Hepatocyte (in vitro differentiated cells): ENCODE measurements around the gene CAV3. TPM values are rescaled to one million over a fixed set of nuclear protein-coding genes. Genes with fewer than 3 reads are reported as not detected.

ENCODE experiments used
- DNase-seq: peaks from one replicate; pipeline ENCODE4 v3.0.0-alpha.2; 2016; ENCODE audit warnings: low spot score
- H2AFZ ChIP-seq: fragments of 200-600 bp; sonication (generic); 2 replicates; pipeline ENCODE4 v1.6.0; 2016; ENCODE audit warnings: antibody characterized with exemption, mild to moderate bottlenecking
- H3K27ac ChIP-seq: fragments of 200-600 bp; sonication (generic); 2 replicates; pipeline ENCODE4 v1.5.1; 2016; ENCODE audit warnings: mild to moderate bottlenecking
- H3K27me3 ChIP-seq: fragments of 200-600 bp; sonication (generic); 2 replicates; pipeline ENCODE4 v1.6.1; 2016
- H3K36me3 ChIP-seq: fragments of 200-600 bp; sonication (generic); replicated peaks from 2 replicates; pipeline ENCODE4 v1.5.1; 2016; ENCODE audit warnings: low read depth; ENCODE audit not compliant: insufficient read depth
- H3K4me1 ChIP-seq: fragments of 200-600 bp; sonication (generic); 2 replicates; pipeline ENCODE4 v1.5.1; 2016; ENCODE audit warnings: mild to moderate bottlenecking, moderate library complexity; ENCODE audit not compliant: insufficient read depth
- H3K4me2 ChIP-seq: fragments of 200-600 bp; sonication (generic); 2 replicates; pipeline ENCODE4 v1.6.0; 2016
- H3K4me3 ChIP-seq: fragments of 200-600 bp; sonication (generic); 2 replicates; pipeline ENCODE4 v1.5.1; 2016; ENCODE audit warnings: mild to moderate bottlenecking
- H3K79me2 ChIP-seq: fragments of 200-600 bp; sonication (generic); 2 replicates; pipeline ENCODE4 v1.6.0; 2017; ENCODE audit warnings: mild to moderate bottlenecking
- H3K9me2 ChIP-seq: fragments of 200-600 bp; sonication (generic); replicated peaks from 2 replicates; pipeline ENCODE4 v1.6.0; 2017; ENCODE audit warnings: mild to moderate bottlenecking; ENCODE audit not compliant: insufficient read depth
- H3K9me3 ChIP-seq: fragments of 200-600 bp; sonication (generic); 2 replicates; pipeline ENCODE4 v1.5.1; 2016; ENCODE audit warnings: low read depth, mild to moderate bottlenecking
- H4K20me1 ChIP-seq: fragments of 200-600 bp; sonication (generic); 2 replicates; pipeline ENCODE4 v1.6.0; 2016; ENCODE audit warnings: mild to moderate bottlenecking; ENCODE audit not compliant: insufficient read depth, poor library complexity, severe bottlenecking
- CTCF ChIP-seq: fragments of 200-600 bp; sonication (generic); IDR thresholded peaks from 2 replicates; pipeline ENCODE4 v1.5.1; 2016; ENCODE audit warnings: antibody characterized with exemption, mild to moderate bottlenecking; ENCODE audit not compliant: poor library complexity
- EZH2 ChIP-seq: fragments of 200-600 bp; sonication (generic); IDR thresholded peaks from 2 replicates; pipeline ENCODE4 v1.6.1; 2016; ENCODE audit warnings: antibody characterized with exemption, mild to moderate bottlenecking, borderline replicate concordance
- EZH2phosphoT487 ChIP-seq: fragments of 200-600 bp; sonication (generic); IDR thresholded peaks from one replicate; pipeline ENCODE4 v1.6.1; 2018; ENCODE audit warnings: antibody characterized with exemption, mild to moderate bottlenecking, low read depth, moderate library complexity; ENCODE audit not compliant: unreplicated experiment, severe bottlenecking
- WGBS: methylation state at CpG from one replicate; pipeline ENCODE4 v1.1.6; 2016; ENCODE audit warnings: low lambda C conversion rate; ENCODE audit errors: missing lambda C conversion rate; 5-methylcytosine and 5-hydroxymethylcytosine counted together
- polyA plus RNA-seq: library from polyadenylated mRNA; unstranded; fragments of >200 nt; fragmentation: Nextera tagmentation; extraction: Ambion mirVana; gene quantifications from 2 replicates; pipeline ENCODE4 v1.2.1, GENCODE V29; 2016
- total RNA-seq: library from RNA; depleted of rRNA; stranded (reverse); fragments of >200 nt; gene quantifications from 2 replicates; pipeline ENCODE4 v1.2.3, GENCODE V29; 2014

The CAV3 gene
- total and polyA plus RNA-seq, 2 experiments from 2014 or later = not detected

GRCh38 chr3:8767667-8768363 is 34.2 kb downstream of the CAV3 start:
- peak; percentile 31 for DNase-seq
- TF ChIP-seq EZH2 = no peak
- TF ChIP-seq CTCF = peak; percentile 12
- peak overlapping the region; percentile 89 for H3K4me2 ChIP-seq
- no peak overlapping the region for H3K4me3 ChIP-seq
- WGBS = 65% methylated on average over 71 of the region's 74 CpGs
- peaks cover 4% of the 10 kb centered on the region for H3K4me1 ChIP-seq
- no peaks in the 10 kb centered on the region for H3K79me2 ChIP-seq
- H3K27ac ChIP-seq = no peak overlapping the region
- H3K9me2 ChIP-seq = no peaks in the 10 kb centered on the region
- H2AFZ ChIP-seq = no peak overlapping the region
- no peaks in the 10 kb centered on the region for H3K9me3 ChIP-seq
- H4K20me1 ChIP-seq = no peaks in the 10 kb centered on the region
- peaks cover 18% of the 10 kb centered on the region for H3K27me3 ChIP-seq
- no peaks in the 10 kb centered on the region for H3K36me3 ChIP-seq

GRCh38 chr3:8768364-8769087 is 34.9 kb downstream of the CAV3 start:
- H2AFZ ChIP-seq = no peak overlapping the region
- H3K4me2 ChIP-seq = peak overlapping the region; percentile 89
- no peaks in the 10 kb centered on the region for H3K79me2 ChIP-seq
- H3K4me1 ChIP-seq = peaks cover 4% of the 10 kb centered on the region
- no peaks in the 10 kb centered on the region for H4K20me1 ChIP-seq
- no peaks in the 10 kb centered on the region for H3K9me3 ChIP-seq
- H3K4me3 ChIP-seq = no peak overlapping the region
- TF ChIP-seq EZH2phosphoT487 = no peak
- TF ChIP-seq CTCF = no peak
- TF ChIP-seq EZH2 = no peak
- no peak overlapping the region for H3K27ac ChIP-seq
- H3K9me2 ChIP-seq = no peaks in the 10 kb centered on the region
- peaks cover 18% of the 10 kb centered on the region for H3K27me3 ChIP-seq
- H3K36me3 ChIP-seq = no peaks in the 10 kb centered on the region
- WGBS = 53% methylated on average over 36 of the region's 36 CpGs
- DNase-seq = no peak

GRCh38 chr3:8769088-8769822 is 35.7 kb downstream of the CAV3 start, which contains the start of gene OXTR:
TSS of gene OXTR (minus strand) at chr3:8769613. CDS start at chr3:8768187, 1,426 bp downstream.
- 12% methylated on average over 53 of the region's 53 CpGs for WGBS
- no peak for TF ChIP-seq EZH2
- peak; percentile 98 for TF ChIP-seq CTCF
- Histone ChIP-seq H2AFZ (peak within 1 kb of the TSS; percentile 69), H4K20me1 (no peaks in the 10 kb centered on the region), H3K4me2 (peak within 1 kb of the TSS; percentile 89), H3K9me2 (no peaks in the 10 kb centered on the region), H3K4me3 (peak within 1 kb of the TSS; percentile 25), H3K27ac (no peak within 1 kb of the TSS), H3K4me1 (peaks cover 4% of the 10 kb centered on the region), H3K9me3 (no peaks in the 10 kb centered on the region), H3K36me3 (no peaks in the 10 kb centered on the region), H3K27me3 (peaks cover 18% of the 10 kb centered on the region), H3K79me2 (no peaks in the 10 kb centered on the region)
- peak; percentile 85 for DNase-seq
